AG04450 (cell line): Measurements from ENCODE around the gene DHRSX. TPM values are rescaled to one million over a fixed set of nuclear protein-coding genes. Genes with fewer than 3 reads are reported as not detected.

Experiments
- CTCF ChIA-PET: fragments of 300-600, 350-600 bp; formaldehyde crosslinking; extraction: SDS; loops from one replicate; lab custom pipeline; 2022; ENCODE audit warnings: antibody characterized with exemption, inconsistent platforms; lab: Charles Lee
- POLR2A ChIA-PET: fragments of 350-600 bp; formaldehyde crosslinking; extraction: SDS; loops from one replicate; lab custom pipeline; 2021; ENCODE audit warnings: antibody characterized with exemption, inconsistent platforms; lab: Yijun Ruan, JAX
- DNase-seq: peaks from one replicate; pipeline ENCODE4 v3.0.0-alpha.2; 2011; ENCODE audit warnings: low read depth, low spot score
- H3K27ac ChIP-seq: one replicate; pipeline ENCODE4 v1.5.1; 2012; ENCODE audit warnings: low read depth, low read length, control low read depth
- H3K27me3 ChIP-seq: one replicate; pipeline ENCODE4 v1.6.0; 2012; ENCODE audit warnings: low read length; ENCODE audit not compliant: control insufficient read depth, insufficient read depth
- H3K4me3 ChIP-seq: 2 replicates; pipeline ENCODE4 v1.5.1; 2011; ENCODE audit warnings: mild to moderate bottlenecking, low read depth, low read length, control low read depth
- H3K9me3 ChIP-seq: 2 replicates; pipeline ENCODE4 v1.5.1; 2012; ENCODE audit warnings: low read length; ENCODE audit not compliant: control insufficient read depth, insufficient read depth
- CTCF ChIP-seq: IDR thresholded peaks from 2 replicates; pipeline ENCODE4 v1.5.1; 2011; ENCODE audit warnings: low read depth, low read length, control low read depth, inconsistent platforms
- polyA plus RNA-seq: library from polyadenylated mRNA; depleted of rRNA; stranded (reverse); fragments of >200 nt; gene quantifications from 2 replicates; pipeline ENCODE4 v1.2.3, GENCODE V29; 2011

Gene DHRSX
- polyA plus RNA-seq, 1 experiment, result 43.2 TPM

GRCh38 chrX:2408856-2409255 is 91.9 kb downstream of the DHRSX start:
- ChIA-PET CTCF (no interaction called here), POLR2A (no interaction called here)
- H3K27ac ChIP-seq, result no peak overlapping the region
- peaks cover 9% of the 10 kb centered on the region; the same call in 1 of the 2 replicates for H3K9me3 ChIP-seq
- H3K4me3 ChIP-seq, result no peak overlapping the region
- H3K27me3 ChIP-seq, result no peaks in the 10 kb centered on the region
- no peak for TF ChIP-seq CTCF
- no peak for DNase-seq

GRCh38 chrX:2406891-2407518 is 93.8 kb downstream of the DHRSX start:
- TF ChIP-seq CTCF, result no peak

GRCh38 chrX:2404776-2405175 is 96.0 kb downstream of the DHRSX start:
- Histone ChIP-seq H3K27me3 (no peaks in the 10 kb centered on the region), H3K4me3 (no peak overlapping the region), H3K27ac (no peak overlapping the region), H3K9me3 (peaks cover 9% of the 10 kb centered on the region; the same call in 1 of the 2 replicates)
- ChIA-PET POLR2A (no interaction called here), CTCF (no interaction called here)
- no peak for TF ChIP-seq CTCF
- DNase-seq, result no peak

More at GRCh38 chrX:2406891-2407518, 93.8 kb downstream of the DHRSX start:
- H3K4me3 ChIP-seq, result no peak overlapping the region
- ChIA-PET CTCF (no interaction called here), POLR2A (no interaction called here)
- DNase-seq, result no peak
- H3K9me3 ChIP-seq, result peaks cover 9% of the 10 kb centered on the region; the same call in 1 of the 2 replicates
- H3K27me3 ChIP-seq, result no peaks in the 10 kb centered on the region
- H3K27ac ChIP-seq, result no peak overlapping the region

- ChIA-PET POLR2A (no interaction called here), CTCF (no interaction called here)
- Histone ChIP-seq H3K27me3 (no peaks in the 10 kb centered on the region), H3K9me3 (peaks cover 5% of the 10 kb centered on the region; the same call in 1 of the 2 replicates), H3K27ac (no peak overlapping the region), H3K4me3 (no peak overlapping the region)
- DNase-seq, result no peak
- no peak for TF ChIP-seq CTCF
These were observed 98.5 kb downstream of the DHRSX start for GRCh38 chrX:2402361-2402690.

GRCh38 chrX:2401590-2402360 is 99.0 kb downstream of the DHRSX start:
- Histone ChIP-seq H3K9me3 (no peaks in the 10 kb centered on the region), H3K27me3 (no peaks in the 10 kb centered on the region), H3K27ac (peak overlapping the region; percentile 31), H3K4me3 (no peak overlapping the region)
- no peak for DNase-seq
- POLR2A ChIA-PET, result no interaction called here
- CTCF ChIA-PET, result no interaction called here
- no peak for TF ChIP-seq CTCF
